Measurements from ENCODE around the gene THAP6.

DNA sequence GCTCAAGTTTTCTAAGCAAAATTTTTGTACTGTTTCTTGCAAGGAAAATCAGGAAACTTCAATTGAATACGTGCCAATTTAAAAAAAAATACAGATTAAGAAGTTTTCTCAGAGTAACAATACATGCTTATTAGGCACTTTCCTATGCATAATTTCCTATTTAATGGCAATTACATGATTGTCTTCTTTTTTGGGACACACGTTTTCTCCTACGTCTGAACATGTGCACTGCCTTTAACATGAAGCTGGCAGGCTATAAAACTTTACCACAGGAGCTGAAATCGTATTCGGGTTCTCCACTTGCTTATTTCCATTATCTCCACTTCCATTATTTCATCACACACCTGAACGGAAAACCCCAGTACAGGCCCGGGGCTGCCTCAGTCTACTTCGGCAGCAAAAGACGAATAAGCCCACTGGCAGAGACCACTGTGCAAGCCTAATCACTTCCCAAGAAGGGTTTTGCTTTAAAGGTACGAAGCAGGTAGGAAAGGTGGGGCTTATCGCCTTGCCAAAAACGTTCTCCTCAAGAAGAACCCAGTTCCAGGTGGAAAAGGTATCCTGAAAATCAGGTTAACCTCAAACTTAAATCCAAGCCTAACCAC lies 645 bp upstream of the THAP6 start:
- TF ChIP-seq, protein P1, sequence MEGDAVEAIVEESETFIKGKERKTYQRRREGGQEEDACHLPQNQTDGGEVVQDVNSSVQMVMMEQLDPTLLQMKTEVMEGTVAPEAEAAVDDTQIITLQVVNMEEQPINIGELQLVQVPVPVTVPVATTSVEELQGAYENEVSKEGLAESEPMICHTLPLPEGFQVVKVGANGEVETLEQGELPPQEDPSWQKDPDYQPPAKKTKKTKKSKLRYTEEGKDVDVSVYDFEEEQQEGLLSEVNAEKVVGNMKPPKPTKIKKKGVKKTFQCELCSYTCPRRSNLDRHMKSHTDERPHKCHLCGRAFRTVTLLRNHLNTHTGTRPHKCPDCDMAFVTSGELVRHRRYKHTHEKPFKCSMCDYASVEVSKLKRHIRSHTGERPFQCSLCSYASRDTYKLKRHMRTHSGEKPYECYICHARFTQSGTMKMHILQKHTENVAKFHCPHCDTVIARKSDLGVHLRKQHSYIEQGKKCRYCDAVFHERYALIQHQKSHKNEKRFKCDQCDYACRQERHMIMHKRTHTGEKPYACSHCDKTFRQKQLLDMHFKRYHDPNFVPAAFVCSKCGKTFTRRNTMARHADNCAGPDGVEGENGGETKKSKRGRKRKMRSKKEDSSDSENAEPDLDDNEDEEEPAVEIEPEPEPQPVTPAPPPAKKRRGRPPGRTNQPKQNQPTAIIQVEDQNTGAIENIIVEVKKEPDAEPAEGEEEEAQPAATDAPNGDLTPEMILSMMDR (conservative IDR thresholded peaks at IDR 0.05 in 1 of 2, IDR thresholded peaks at IDR 0.05 in 1 of 2; ENCODE audit: extremely low read depth in 1 of 2, insufficient read depth in 1 of 2, low read depth in 1 of 2, low read length in 2 of 2), result no peak
- TF ChIP-seq EZH2 (IDR thresholded peaks at IDR 0.05; ENCODE audit: borderline replicate concordance, low read length), result no peak

Data from mammary epithelial cell (primary cell).